ENCODE results near the gene S100A7A.

Gene S100A7A

GRCh38 chr1:153415850-153416570 lies at the start of gene S100A7A:
S100A7A (plus strand) TSS chr1:153416520; CDS start chr1:153418083, 1,563 bp downstream.
- no peak for DNase-seq

- no peak for DNase-seq
Measured at GRCh38 chr1:153367090-153367489, 49.2 kb upstream of the S100A7A start.

DNA sequence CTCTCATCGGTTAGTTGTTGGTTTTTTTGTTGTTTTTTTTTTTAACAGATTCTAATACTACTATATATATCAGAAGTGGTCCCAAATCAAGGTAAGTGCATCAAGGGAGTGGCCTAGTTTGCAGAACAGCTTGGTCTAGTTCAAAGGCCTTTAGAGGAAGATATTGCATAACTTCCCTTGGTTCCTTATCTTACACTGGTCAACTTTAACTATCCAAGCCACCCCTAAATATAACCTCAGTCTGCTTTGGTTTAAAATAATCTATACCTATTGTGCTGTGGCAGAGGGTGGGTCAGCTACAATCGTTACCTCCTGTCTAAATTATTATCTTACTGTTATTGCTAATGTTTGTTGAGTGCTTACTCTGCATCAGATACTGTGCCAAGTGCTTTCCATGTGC lies 47.8 kb upstream of the S100A7A start:
- DNase-seq, result no peak

GRCh38 chr1:153370146-153370545 lies 46.2 kb upstream of the S100A7A start:
- no peak for DNase-seq

GRCh38 chr1:153371231-153371630 lies 45.1 kb upstream of the S100A7A start:
- DNase-seq, result no peak

GRCh38 chr1:153372571-153372970 lies 43.7 kb upstream of the S100A7A start:
- no peak for DNase-seq

GRCh38 chr1:153374071-153374470 lies 42.2 kb upstream of the S100A7A start:
- DNase-seq, result no peak

DNA sequence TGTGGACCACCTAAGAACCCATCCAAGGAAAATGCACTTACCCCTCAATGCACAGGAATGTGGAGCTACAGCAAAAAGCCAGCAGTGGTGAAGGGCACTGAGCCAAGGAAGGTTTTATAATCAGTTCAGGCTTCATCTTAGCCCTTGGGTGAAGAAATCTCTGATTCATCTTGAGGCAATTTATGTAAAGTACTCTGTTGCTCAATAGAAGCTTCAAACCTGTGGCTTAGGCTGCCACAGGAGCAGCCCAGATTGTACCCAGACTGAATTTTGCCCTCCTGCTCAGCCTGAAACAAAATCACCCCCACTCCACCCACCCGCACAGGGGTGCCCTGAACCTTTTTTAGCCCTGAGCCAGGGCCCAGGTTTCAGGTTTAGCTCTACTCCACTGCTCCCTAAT lies 40.8 kb upstream of the S100A7A start, which contains the start of gene S100A12:
Gene S100A12, minus strand, starts transcription at position 111 of the 400 bp plus-strand sequence. CDS start 1,029 bp downstream, outside the sequence.
- no peak for DNase-seq

GRCh38 chr1:153379591-153379990 lies 36.7 kb upstream of the S100A7A start:
- DNase-seq, result no peak

- DNase-seq, result no peak
Measured at GRCh38 chr1:153380711-153381110, 35.6 kb upstream of the S100A7A start.

- DNase-seq, result no peak
Measured at GRCh38 chr1:153384958-153385580, 31.3 kb upstream of the S100A7A start.

- DNase-seq, result no peak
Measured at GRCh38 chr1:153386500-153386901, 29.8 kb upstream of the S100A7A start.

GRCh38 chr1:153387001-153387400 lies 29.3 kb upstream of the S100A7A start:
- no peak for DNase-seq

- DNase-seq, result no peak
Measured at GRCh38 chr1:153387785-153388184, 28.5 kb upstream of the S100A7A start.

DNA sequence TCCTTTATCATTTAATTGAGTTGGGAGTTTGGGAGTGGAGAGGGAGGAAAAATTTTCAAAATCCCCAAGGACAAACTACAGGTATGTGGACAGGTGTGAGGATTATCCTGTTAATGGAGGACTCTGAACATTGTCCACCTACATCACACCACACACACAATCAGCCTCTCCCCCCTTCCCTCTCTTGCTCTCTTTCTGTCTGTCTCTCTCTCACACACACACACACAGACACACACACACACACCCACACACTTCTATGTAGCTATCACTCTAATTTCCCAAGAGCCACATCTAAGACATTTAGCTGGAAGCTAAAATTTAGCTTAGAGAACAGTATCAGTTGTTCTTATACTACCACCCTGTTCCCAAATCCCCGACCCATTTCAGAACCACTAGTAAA lies 26.9 kb upstream of the S100A7A start:
- DNase-seq, result no peak

GRCh38 chr1:153389973-153390879 lies 26.1 kb upstream of the S100A7A start:
- no peak for DNase-seq

DNA sequence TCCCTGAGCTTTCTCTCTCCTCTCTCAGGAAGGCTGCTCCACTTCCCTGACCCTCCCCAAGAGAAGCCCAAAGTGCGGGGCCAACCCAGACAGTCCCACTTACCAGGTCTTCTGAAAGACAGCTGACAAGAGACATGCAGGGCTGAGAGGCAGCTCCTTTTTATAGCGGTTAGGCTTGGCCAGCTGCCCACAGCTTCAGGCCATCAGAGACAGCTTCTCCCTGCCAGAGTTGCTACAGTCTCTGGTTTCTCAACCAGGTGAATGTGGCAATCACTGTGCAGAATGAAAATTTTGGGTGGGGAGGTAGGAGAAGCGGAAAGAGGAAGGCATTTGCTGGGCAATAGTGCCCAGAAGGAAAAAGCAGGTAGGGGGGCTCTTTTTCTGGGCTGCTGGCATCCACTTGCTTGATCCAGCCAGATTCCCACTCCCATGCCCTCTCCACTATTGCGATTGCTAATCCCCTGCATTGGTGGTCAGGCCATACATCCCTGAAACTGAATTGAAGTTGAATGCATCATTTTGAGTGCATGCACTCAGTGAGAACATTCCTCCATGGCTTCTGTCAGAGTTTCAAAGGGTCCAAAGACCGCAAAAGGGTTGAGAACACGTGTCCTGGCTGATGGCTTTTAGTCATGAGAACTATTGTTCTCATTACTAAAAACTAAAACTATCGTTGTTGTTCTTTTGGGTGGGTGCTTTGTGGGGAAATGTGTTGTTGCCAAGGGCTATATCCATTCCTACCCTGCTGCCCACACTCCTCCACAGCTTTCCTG lies 25.2 kb upstream of the S100A7A start, which contains the start of gene S100A8:
Gene S100A8, minus strand, starts transcription at position 136 of the 773 bp plus-strand sequence. CDS start 538 bp downstream, outside the sequence.
- no peak for DNase-seq

DNA sequence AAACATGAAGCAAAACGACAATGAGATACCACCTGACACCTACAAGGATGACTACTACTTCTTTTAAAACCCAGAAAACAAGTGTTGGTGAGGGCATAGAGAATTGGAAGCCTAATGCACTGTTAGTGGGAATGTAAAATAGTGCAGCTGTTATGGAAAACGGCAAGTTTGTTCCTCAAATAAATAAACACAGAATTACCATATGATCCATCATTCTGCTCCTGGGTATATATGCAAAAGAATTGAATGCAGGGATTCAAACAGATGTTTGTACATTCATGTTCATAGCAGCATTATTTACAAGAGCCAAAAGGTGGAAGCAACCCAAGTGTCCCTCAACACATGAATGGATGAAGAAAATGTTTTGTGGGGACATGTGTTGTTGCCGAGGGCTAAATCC lies 24.1 kb upstream of the S100A7A start:
- DNase-seq, result no peak

DNA sequence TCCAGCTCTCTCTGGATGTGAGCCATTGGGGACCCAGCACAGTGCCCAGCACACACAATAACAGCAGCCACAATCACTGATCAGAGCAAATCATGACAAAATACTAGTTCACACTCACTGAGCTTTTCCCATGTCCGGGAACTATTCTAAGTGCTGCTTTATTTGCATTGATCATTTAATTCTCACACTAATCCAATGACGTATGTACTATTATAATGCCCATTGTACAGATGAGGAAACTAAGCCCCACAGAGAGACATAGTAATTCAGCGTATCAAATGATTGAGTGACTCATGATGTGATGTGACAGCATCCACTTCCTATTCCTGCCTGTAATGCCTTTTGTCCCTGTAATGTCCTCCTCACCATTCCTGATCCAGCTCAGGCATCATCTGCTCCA lies 23.5 kb upstream of the S100A7A start:
- DNase-seq, result no peak

DNA sequence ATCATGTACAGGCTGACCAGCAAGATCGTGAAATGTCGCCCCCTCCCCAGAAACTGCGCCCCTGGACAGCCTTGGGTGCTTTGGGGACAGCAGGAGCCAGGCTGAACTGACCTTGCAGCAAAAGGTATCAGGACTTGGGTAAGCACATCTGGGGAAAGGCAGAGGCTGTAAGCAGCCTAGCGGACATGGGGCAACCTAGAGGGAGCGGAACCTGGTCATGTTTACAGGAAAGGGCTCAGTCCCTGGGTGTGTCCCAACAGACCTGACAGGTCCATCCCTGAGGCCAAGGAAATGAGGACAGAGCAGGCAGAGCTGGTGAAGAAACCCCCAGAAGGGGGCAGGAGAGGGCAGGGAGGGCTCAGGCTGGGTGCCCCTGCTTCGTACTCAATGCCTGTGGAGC lies 22.4 kb upstream of the S100A7A start:
- DNase-seq, result peak; percentile 1

- no peak for DNase-seq
Measured at GRCh38 chr1:153394391-153394790, 21.9 kb upstream of the S100A7A start.

- no peak for DNase-seq
Measured at GRCh38 chr1:153395136-153395685, 21.1 kb upstream of the S100A7A start.

All from NCI-H748 treated with DMSO at 0.1 percent for 48 hours (cell line).